HL-60 (cell line): Measurements from ENCODE around the gene FOXRED2.

ENCODE experiments used
- DNase-seq, 2 experiments: peaks; one replicate each; pipeline ENCODE4 v3.0.0-alpha.2; 2010 to 2020; ENCODE audit warnings: low read depth in 1 of 2, low spot score in 1 of 2
- H3K27ac ChIP-seq: fragments of 250-450 bp; sonication (Bioruptor Pico); replicated peaks from 2 replicates; pipeline ENCODE4 v1.5.1; 2020; ENCODE audit warnings: mild to moderate bottlenecking, moderate library complexity
- H3K27me3 ChIP-seq: fragments of 250-450 bp; sonication (Bioruptor Pico); 2 replicates; pipeline ENCODE4 v1.5.1; 2021; ENCODE audit warnings: mild to moderate bottlenecking, moderate library complexity; ENCODE audit not compliant: insufficient read depth, poor library complexity, severe bottlenecking
- H3K4me3 ChIP-seq: replicated peaks from 2 replicates; pipeline ENCODE4 v1.5.1; 2011; ENCODE audit warnings: mild to moderate bottlenecking, control low read depth, low read length; ENCODE audit not compliant: insufficient read depth
- CTCF ChIP-seq: IDR thresholded peaks from one replicate; pipeline ENCODE4 v1.5.1; 2011; ENCODE audit warnings: low read length, control low read depth, inconsistent platforms; ENCODE audit not compliant: insufficient read depth
- GABPA ChIP-seq: IDR thresholded peaks from 2 replicates; pipeline ENCODE4 v1.6.1; 2012; ENCODE audit warnings: low read depth
- POLR2AphosphoS5 ChIP-seq: IDR thresholded peaks from 2 replicates; pipeline ENCODE4 v1.6.1; 2012; ENCODE audit warnings: low read depth
- REST ChIP-seq: IDR thresholded peaks from 2 replicates; pipeline ENCODE4 v1.6.1; 2012; ENCODE audit warnings: low read depth; ENCODE audit not compliant: insufficient replicate concordance
- SPI1 ChIP-seq: IDR thresholded peaks from 2 replicates; pipeline ENCODE4 v1.6.1; 2012; ENCODE audit warnings: low read depth, mild to moderate bottlenecking, borderline replicate concordance

Gene FOXRED2

GRCh38 chr22:36550701-36551495 lies 44.1 kb upstream of the FOXRED2 start:
- Histone ChIP-seq H3K27me3 (no peaks in the 10 kb centered on the region), H3K27ac (no peak overlapping the region), H3K4me3 (no peak overlapping the region)
- TF ChIP-seq REST (no peak), CTCF (no peak), POLR2AphosphoS5 (no peak), GABPA (no peak), SPI1 (no peak)
- no peak for DNase-seq

- Histone ChIP-seq H3K27ac (no peak overlapping the region), H3K4me3 (no peak overlapping the region), H3K27me3 (no peaks in the 10 kb centered on the region)
- DNase-seq, result no peak
- TF ChIP-seq SPI1 (peak; percentile 71), REST (no peak)
Measured at GRCh38 chr22:36549033-36549432, 42.2 kb upstream of the FOXRED2 start.

- Histone ChIP-seq H3K27me3 (no peaks in the 10 kb centered on the region), H3K4me3 (no peak overlapping the region), H3K27ac (no peak overlapping the region)
- TF ChIP-seq SPI1 (no peak), CTCF (no peak), GABPA (no peak), POLR2AphosphoS5 (no peak), REST (no peak)
- peak in 1 of 2 experiments; percentile 27 for DNase-seq
Measured at GRCh38 chr22:36548606-36549005, 41.8 kb upstream of the FOXRED2 start.
